GM12878 (cell line): ENCODE results near the gene NRXN3. TPM values are rescaled to one million over a fixed set of nuclear protein-coding genes. Genes with fewer than 3 reads are reported as not detected.

Experiments used
- ATAC-seq: fragments of 200-7000 bp; cut with Tn5 transposase; 3 replicates; pipeline ENCODE4 v1.9.1; 2020; ENCODE audit warnings: mild to moderate bottlenecking, moderate library complexity
- BruUV-seq: library from RNA; stranded (reverse); fragments of 400-500 nt; replicated peaks from 2 replicates; lab custom pipeline; 2021; lab: Mats Ljungman, UMichigan
- CTCF ChIA-PET: fragments of 300-600 bp; sonication (Branson Sonifier 250); formaldehyde crosslinking; extraction: SDS; loops from one replicate; lab custom pipeline; 2021; ENCODE audit warnings: inconsistent platforms; lab: Yijun Ruan, JAX
- POLR2A ChIA-PET: fragments of 350-600 bp; formaldehyde crosslinking; extraction: SDS; loops from one replicate; lab custom pipeline; 2021; ENCODE audit warnings: inconsistent platforms; lab: Charles Lee
- RAD21 ChIA-PET: fragments of 300-600 bp; sonication (Branson Sonifier 250); formaldehyde crosslinking; loops from one replicate; lab custom pipeline; 2023; ENCODE audit warnings: antibody characterized with exemption; ENCODE audit not compliant: unreplicated experiment; lab: Charles Lee
- SMC1A ChIA-PET: fragments of 300-600 bp; sonication (Branson Sonifier 250); formaldehyde crosslinking; loops from one replicate; lab custom pipeline; 2023; ENCODE audit not compliant: unreplicated experiment, uncharacterized antibody; lab: Charles Lee
- DNase-seq: peaks from one replicate; pipeline ENCODE4 v3.0.0-alpha.2; 2011; ENCODE audit warnings: low read depth, low spot score
- FAIRE-seq: peaks from 3 replicates; lab custom pipeline; 2011; peaks lifted over from hg19 to GRCh38; lab: Jason Lieb, UNC
- H2AFZ ChIP-seq: 2 replicates; pipeline ENCODE4 v1.6.0; 2011; ENCODE audit warnings: low read depth, low read length, control low read depth; ENCODE audit not compliant: control insufficient read depth
- H3K27ac ChIP-seq: 2 replicates; pipeline ENCODE4 v1.5.1; 2011; ENCODE audit warnings: control low read depth; ENCODE audit not compliant: control insufficient read depth, insufficient read depth
- H3K27me3 ChIP-seq, 2 experiments: replicated peaks in 1 of 2; 2 replicates each; pipeline versions ENCODE4 v1.6.0 to v1.6.1; 2011; ENCODE audit warnings: low read length in 1 of 2; ENCODE audit not compliant: control insufficient read depth in 2 of 2, insufficient read depth in 2 of 2
- H3K36me3 ChIP-seq, 2 experiments: 2 replicates each; pipeline ENCODE4 v1.5.1; 2011; ENCODE audit warnings: low read length in 1 of 2; ENCODE audit not compliant: control insufficient read depth in 2 of 2, insufficient read depth in 2 of 2
- H3K4me1 ChIP-seq: 2 replicates; pipeline ENCODE4 v1.6.1; 2011; ENCODE audit warnings: mild to moderate bottlenecking, low read length, moderate library complexity, mixed read lengths; ENCODE audit not compliant: control insufficient read depth, insufficient read depth
- H3K4me2 ChIP-seq: 2 replicates; pipeline ENCODE4 v1.6.0; 2011; ENCODE audit warnings: control low read depth; ENCODE audit not compliant: control insufficient read depth, insufficient read depth
- H3K4me3 ChIP-seq: fragments of 200-600 bp; sonication (generic); 2 replicates; pipeline ENCODE4 v1.5.1; 2016
- H3K79me2 ChIP-seq: 2 replicates; pipeline ENCODE4 v1.6.0; 2011; ENCODE audit warnings: low read length; ENCODE audit not compliant: control insufficient read depth, insufficient read depth
- H3K9ac ChIP-seq: 2 replicates; pipeline ENCODE4 v1.8.0; 2011; ENCODE audit warnings: low read length, control low read depth, mixed read lengths; ENCODE audit not compliant: control insufficient read depth, insufficient read depth
- H3K9me3 ChIP-seq: replicated peaks from 3 replicates; pipeline ENCODE4 v1.5.1; 2011; ENCODE audit warnings: mild to moderate bottlenecking, low read length; ENCODE audit not compliant: control insufficient read depth, insufficient read depth
- H4K20me1 ChIP-seq: 2 replicates; pipeline ENCODE4 v1.6.0; 2011; ENCODE audit not compliant: control insufficient read depth, insufficient read depth
- BACH1 ChIP-seq: fragments of 450-650 bp; IDR thresholded peaks from 2 replicates; pipeline ENCODE4 v1.6.1; 2017; ENCODE audit warnings: mild to moderate bottlenecking, borderline replicate concordance
- CBFB ChIP-seq: IDR thresholded peaks from 2 replicates; pipeline ENCODE4 v1.6.1; 2016; ENCODE audit warnings: antibody characterized with exemption, low read depth
- CHD1 ChIP-seq: IDR thresholded peaks from 2 replicates; pipeline ENCODE4 v1.6.1; 2012; ENCODE audit warnings: low read depth, low read length, improper control_type of control experiment
- CHD4 ChIP-seq: fragments of 200-600 bp; sonication (generic); IDR thresholded peaks from 2 replicates; pipeline ENCODE4 v1.6.1; 2016; ENCODE audit warnings: mild to moderate bottlenecking
- IKZF1 ChIP-seq: fragments of 450-650 bp; conservative IDR thresholded peaks from 2 replicates; pipeline ENCODE4 v1.6.1; 2017; ENCODE audit warnings: antibody characterized with exemption, mild to moderate bottlenecking
- KDM1A ChIP-seq: fragments of 200-600 bp; sonication (generic); IDR thresholded peaks from 2 replicates; pipeline ENCODE4 v1.6.1; 2016; ENCODE audit warnings: borderline replicate concordance
- KLF5 ChIP-seq: fragments of 450-650 bp; IDR thresholded peaks from 2 replicates; pipeline ENCODE4 v1.6.1; 2014; ENCODE audit warnings: mild to moderate bottlenecking; ENCODE audit not compliant: partially characterized antibody
- NFYA ChIP-seq: IDR thresholded peaks from 2 replicates; pipeline ENCODE4 v1.6.1; 2011; ENCODE audit warnings: low read depth, mild to moderate bottlenecking, low read length, improper control_type of control experiment, borderline replicate concordance
- NFYB ChIP-seq: IDR thresholded peaks from 2 replicates; pipeline ENCODE4 v1.6.1; 2011; ENCODE audit warnings: low read depth, mild to moderate bottlenecking, low read length, improper control_type of control experiment, moderate library complexity; ENCODE audit not compliant: insufficient read depth
- PML ChIP-seq: IDR thresholded peaks from 2 replicates; pipeline ENCODE4 v1.6.1; 2012; ENCODE audit warnings: low read length, inconsistent platforms
- RAD21 ChIP-seq: IDR thresholded peaks from 2 replicates; pipeline ENCODE4 v1.6.1; 2011; ENCODE audit warnings: mild to moderate bottlenecking, low read depth, low read length, moderate library complexity; ENCODE audit not compliant: insufficient read depth
- RELA ChIP-seq: fragments of 450-650 bp; IDR thresholded peaks from 2 replicates; pipeline ENCODE4 v1.8.0; 2014; ENCODE audit warnings: borderline replicate concordance; ENCODE audit not compliant: partially characterized antibody
- SIN3A ChIP-seq: IDR thresholded peaks from 2 replicates; pipeline ENCODE4 v1.6.1; 2012; ENCODE audit warnings: low read depth, low read length, improper control_type of control experiment
- SIX5 ChIP-seq: IDR thresholded peaks from 2 replicates; pipeline ENCODE4 v1.6.1; 2011; ENCODE audit warnings: mild to moderate bottlenecking, low read depth, low read length, moderate library complexity; ENCODE audit not compliant: severe bottlenecking
- TCF12 ChIP-seq: IDR thresholded peaks from 2 replicates; pipeline ENCODE4 v1.6.1; 2011; ENCODE audit warnings: low read depth, mild to moderate bottlenecking, low read length
- ZSCAN29 ChIP-seq: fragments of 450-650 bp; IDR thresholded peaks from 2 replicates; pipeline ENCODE4 v1.6.1; 2017; ENCODE audit warnings: mild to moderate bottlenecking, moderate library complexity
- WGBS: methylation state at CpG from one replicate; pipeline ENCODE4 v1.1.6; 2016; ENCODE audit warnings: low lambda C conversion rate; ENCODE audit not compliant: insufficient replicate concordance, insufficient coverage; ENCODE audit errors: missing lambda C conversion rate; 5-methylcytosine and 5-hydroxymethylcytosine counted together
- in situ Hi-C: fragments of 300-500 bp; cut with MboI; formaldehyde crosslinking; loops from 9 replicates; pipeline ENCODE4 v1.14.3; 2018; ENCODE audit warnings: mixed read lengths
- intact Hi-C: fragments of 100-400 bp; cut with micrococcal nuclease; formaldehyde crosslinking; loops from one replicate; pipeline ENCODE4 v1.14.2; 2022; ENCODE audit not compliant: unreplicated experiment
- polyA plus RNA-seq, 11 experiments: library from polyadenylated mRNA; depleted of rRNA in 4 of 11; unstranded in 6 of 11; stranded (reverse) in 5 of 11; fragments of >200 nt; fragmentation: Nextera tagmentation in 4 of 11; fragmentation: Illumina TruSeq in 1 of 11; extraction: Ambion mirVana in 4 of 11; extraction: Trizol in 1 of 11; gene quantifications; 1 replicate in 1 of 11; 2 replicates in 10 of 11; pipeline versions ENCODE4 v1.2.1 to v1.2.3, GENCODE V29; 2011 to 2016; ENCODE audit warnings: inconsistent platforms in 2 of 11, missing spikeins in 2 of 11, low read depth in 1 of 11
- total RNA-seq, 4 experiments: library from RNA; depleted of rRNA in 3 of 4; stranded (reverse); fragments of >200 nt in 3 of 4; fragmentation: Illumina TruSeq in 1 of 4; extraction: Trizol in 1 of 4; gene quantifications; 2 replicates each; pipeline versions ENCODE4 v1.2.1 to v1.2.3, GENCODE V29; 2013 to 2021
- TF ChIP-seq, protein P1 (sequence below): fragments of 450-650 bp; IDR thresholded peaks from 2 replicates; pipeline ENCODE4 v1.6.1; 2016; ENCODE audit warnings: mild to moderate bottlenecking, moderate library complexity, borderline replicate concordance

The NRXN3 gene
- total and polyA plus RNA-seq, 10 of the 15 experiments (the other 5 are each of a cell fraction or from before 2014, with no cell fraction given) = 0.52 to 3.3 (median 1.4) TPM

- TF ChIP-seq, protein P1, sequence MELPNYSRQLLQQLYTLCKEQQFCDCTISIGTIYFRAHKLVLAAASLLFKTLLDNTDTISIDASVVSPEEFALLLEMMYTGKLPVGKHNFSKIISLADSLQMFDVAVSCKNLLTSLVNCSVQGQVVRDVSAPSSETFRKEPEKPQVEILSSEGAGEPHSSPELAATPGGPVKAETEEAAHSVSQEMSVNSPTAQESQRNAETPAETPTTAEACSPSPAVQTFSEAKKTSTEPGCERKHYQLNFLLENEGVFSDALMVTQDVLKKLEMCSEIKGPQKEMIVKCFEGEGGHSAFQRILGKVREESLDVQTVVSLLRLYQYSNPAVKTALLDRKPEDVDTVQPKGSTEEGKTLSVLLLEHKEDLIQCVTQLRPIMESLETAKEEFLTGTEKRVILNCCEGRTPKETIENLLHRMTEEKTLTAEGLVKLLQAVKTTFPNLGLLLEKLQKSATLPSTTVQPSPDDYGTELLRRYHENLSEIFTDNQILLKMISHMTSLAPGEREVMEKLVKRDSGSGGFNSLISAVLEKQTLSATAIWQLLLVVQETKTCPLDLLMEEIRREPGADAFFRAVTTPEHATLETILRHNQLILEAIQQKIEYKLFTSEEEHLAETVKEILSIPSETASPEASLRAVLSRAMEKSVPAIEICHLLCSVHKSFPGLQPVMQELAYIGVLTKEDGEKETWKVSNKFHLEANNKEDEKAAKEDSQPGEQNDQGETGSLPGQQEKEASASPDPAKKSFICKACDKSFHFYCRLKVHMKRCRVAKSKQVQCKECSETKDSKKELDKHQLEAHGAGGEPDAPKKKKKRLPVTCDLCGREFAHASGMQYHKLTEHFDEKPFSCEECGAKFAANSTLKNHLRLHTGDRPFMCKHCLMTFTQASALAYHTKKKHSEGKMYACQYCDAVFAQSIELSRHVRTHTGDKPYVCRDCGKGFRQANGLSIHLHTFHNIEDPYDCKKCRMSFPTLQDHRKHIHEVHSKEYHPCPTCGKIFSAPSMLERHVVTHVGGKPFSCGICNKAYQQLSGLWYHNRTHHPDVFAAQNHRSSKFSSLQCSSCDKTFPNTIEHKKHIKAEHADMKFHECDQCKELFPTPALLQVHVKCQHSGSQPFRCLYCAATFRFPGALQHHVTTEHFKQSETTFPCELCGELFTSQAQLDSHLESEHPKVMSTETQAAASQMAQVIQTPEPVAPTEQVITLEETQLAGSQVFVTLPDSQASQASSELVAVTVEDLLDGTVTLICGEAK = no peak
- TF ChIP-seq CBFB (no peak), IKZF1 (no peak), KDM1A (no peak)
Observed at GRCh38 chr14:78325911-78326310, 155.7 kb downstream of the NRXN3 start (continued).

DNA sequence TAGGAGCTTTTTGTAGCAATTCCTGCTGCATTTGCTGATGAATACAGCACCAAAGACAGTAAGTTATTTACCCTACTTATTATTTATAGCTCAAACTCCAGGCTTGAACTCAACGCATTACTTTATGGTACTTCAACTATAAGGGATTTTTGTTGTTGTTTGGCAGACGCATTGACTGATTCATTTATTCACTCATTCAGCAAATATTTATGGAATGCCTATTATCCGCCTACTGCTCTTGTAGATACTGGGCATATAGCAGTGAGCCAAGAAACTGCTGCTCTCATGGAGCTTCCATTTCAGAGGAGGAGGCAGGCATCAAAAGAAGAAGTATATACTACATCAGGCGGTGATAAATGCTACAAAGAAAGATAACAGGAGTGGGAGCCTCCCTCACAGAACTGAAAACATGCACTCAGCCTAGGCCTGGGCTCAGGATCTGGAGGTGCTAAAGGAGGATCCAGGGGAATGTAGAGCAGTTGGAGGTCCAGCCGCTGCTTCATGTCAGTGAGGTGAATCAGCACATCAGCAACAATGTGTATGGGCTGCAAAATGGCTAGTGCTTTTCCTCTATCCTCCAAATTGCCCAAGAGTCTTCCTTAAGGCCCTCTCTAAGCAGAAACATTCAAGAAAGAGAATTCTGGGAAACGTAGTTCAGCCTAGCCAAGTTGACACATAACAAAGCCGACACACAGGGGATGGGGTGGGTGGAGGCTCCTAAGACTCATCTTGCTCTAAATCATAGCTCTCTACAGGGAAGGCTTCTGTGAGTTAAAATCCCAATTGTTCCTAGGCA lies 157.5 kb downstream of the NRXN3 start:
- H3K4me2 ChIP-seq = no peak overlapping the region
- SMC1A ChIA-PET = interaction anchor here (0.6 kb wide), 1 partner anchor 335 kb away, joined by 3 read pairs; no protein-coding TSS in a partner anchor
- RAD21 ChIA-PET = no interaction called here
- H2AFZ ChIP-seq = no peak overlapping the region
- BruUV-seq = no TSS peak
- FAIRE-seq = no peak
- no peaks in the 10 kb centered on the region for H4K20me1 ChIP-seq
- POLR2A ChIA-PET = no interaction called here
- H3K27ac ChIP-seq = no peak overlapping the region
- DNase-seq = no peak
- no peaks in the 10 kb centered on the region; a peak in 2 of 4 replicates for H3K27me3 ChIP-seq
- CTCF ChIA-PET = no interaction called here
- in situ Hi-C loops (no loop called here), intact Hi-C loops (no loop called here)
- H3K36me3 ChIP-seq = no peaks in the 10 kb centered on the region
- H3K4me1 ChIP-seq = no peaks in the 10 kb centered on the region
- ATAC-seq = no peak
- no peaks in the 10 kb centered on the region for H3K9me3 ChIP-seq
- H3K9ac ChIP-seq = no peak overlapping the region
- WGBS = 32% methylated on average over 7 of the region's 7 CpGs
- no peaks in the 10 kb centered on the region for H3K79me2 ChIP-seq
- no peak overlapping the region for H3K4me3 ChIP-seq
- TF ChIP-seq CHD1 (no peak), SIX5 (no peak), BACH1 (no peak), TCF12 (no peak), KLF5 (no peak), RAD21 (no peak), NFYB (no peak), SIN3A (no peak), CHD4 (no peak), RELA (no peak), NFYA (no peak), ZSCAN29 (no peak), PML (no peak)
